NB4 (cell line): ENCODE data around the gene ATP6V1C2.

Experiments used
- DNase-seq: peaks from one replicate; pipeline ENCODE4 v3.0.0; 2010; ENCODE audit warnings: low read depth
- H3K4me3 ChIP-seq: one replicate; pipeline ENCODE4 v1.5.1; 2011; ENCODE audit warnings: mild to moderate bottlenecking, low read depth, low read length, moderate library complexity
- MYC ChIP-seq: IDR thresholded peaks from 2 replicates; pipeline ENCODE4 v1.6.1; 2011; ENCODE audit warnings: low read depth, low read length
- POLR2A ChIP-seq: IDR thresholded peaks from 2 replicates; pipeline ENCODE4 v1.6.1; 2011; ENCODE audit warnings: mild to moderate bottlenecking; ENCODE audit not compliant: insufficient read length; ENCODE audit errors: extremely low read depth
- TF ChIP-seq, protein P1 (sequence below): IDR thresholded peaks from one replicate; pipeline ENCODE4 v1.5.1; 2012; ENCODE audit warnings: low read depth, low read length
- TF ChIP-seq, protein P2 (sequence below): IDR thresholded peaks from 2 replicates; pipeline ENCODE4 v1.6.1; 2011; ENCODE audit warnings: low read depth, low read length

Gene ATP6V1C2

DNA sequence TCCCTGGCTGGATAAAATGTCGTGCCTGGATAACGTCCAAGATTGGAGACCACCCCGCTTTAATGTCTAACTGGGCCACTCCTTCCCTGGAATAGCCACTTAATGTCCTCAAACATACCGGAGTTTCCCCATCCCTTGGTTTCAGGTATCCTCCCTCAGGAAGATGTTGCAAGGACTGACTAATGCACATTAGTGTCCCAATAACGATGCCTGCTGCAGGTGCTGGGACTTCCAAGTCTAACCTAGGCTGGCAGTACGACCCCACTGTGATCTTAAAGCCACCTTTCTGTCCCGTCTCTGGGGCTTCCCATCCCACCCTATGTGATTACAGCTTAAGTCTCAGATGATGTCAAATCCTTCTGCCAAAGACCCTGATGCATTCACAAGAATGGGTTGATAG lies 1.1 kb upstream of the ATP6V1C2 start:
- no peak overlapping the region for H3K4me3 ChIP-seq
- no peak for DNase-seq
- TF ChIP-seq POLR2A (no peak), MYC (no peak)
- TF ChIP-seq, protein P1, sequence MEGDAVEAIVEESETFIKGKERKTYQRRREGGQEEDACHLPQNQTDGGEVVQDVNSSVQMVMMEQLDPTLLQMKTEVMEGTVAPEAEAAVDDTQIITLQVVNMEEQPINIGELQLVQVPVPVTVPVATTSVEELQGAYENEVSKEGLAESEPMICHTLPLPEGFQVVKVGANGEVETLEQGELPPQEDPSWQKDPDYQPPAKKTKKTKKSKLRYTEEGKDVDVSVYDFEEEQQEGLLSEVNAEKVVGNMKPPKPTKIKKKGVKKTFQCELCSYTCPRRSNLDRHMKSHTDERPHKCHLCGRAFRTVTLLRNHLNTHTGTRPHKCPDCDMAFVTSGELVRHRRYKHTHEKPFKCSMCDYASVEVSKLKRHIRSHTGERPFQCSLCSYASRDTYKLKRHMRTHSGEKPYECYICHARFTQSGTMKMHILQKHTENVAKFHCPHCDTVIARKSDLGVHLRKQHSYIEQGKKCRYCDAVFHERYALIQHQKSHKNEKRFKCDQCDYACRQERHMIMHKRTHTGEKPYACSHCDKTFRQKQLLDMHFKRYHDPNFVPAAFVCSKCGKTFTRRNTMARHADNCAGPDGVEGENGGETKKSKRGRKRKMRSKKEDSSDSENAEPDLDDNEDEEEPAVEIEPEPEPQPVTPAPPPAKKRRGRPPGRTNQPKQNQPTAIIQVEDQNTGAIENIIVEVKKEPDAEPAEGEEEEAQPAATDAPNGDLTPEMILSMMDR, result no peak
- TF ChIP-seq, protein P2, sequence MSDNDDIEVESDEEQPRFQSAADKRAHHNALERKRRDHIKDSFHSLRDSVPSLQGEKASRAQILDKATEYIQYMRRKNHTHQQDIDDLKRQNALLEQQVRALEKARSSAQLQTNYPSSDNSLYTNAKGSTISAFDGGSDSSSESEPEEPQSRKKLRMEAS, result no peak

DNA sequence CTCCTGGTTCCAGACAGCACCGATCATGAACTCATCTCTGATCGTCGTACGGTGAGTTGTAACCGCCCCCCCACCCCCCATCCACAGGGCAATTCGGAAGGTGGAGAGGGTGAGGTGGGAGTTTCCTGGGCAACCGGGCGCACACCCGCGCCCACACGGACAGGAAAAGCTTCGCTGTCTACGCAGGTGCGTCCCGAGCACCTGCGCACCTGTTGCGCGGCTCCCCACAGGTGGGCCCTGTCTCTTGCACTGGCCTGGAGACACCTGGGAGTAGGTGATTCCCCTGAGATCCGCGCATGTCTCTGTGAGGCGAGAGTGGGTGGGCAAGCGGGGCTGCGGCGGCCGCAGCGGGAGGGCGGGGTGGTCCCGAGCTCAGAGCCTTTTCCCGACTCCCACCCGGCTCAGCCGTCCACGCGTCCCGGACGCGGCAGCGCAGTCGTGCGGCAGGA lies 459 bp upstream of the ATP6V1C2 start:
- no peak for DNase-seq
- TF ChIP-seq, protein P2, result no peak
- TF ChIP-seq, protein P1, result no peak
- TF ChIP-seq MYC (no peak), POLR2A (no peak)

DNA sequence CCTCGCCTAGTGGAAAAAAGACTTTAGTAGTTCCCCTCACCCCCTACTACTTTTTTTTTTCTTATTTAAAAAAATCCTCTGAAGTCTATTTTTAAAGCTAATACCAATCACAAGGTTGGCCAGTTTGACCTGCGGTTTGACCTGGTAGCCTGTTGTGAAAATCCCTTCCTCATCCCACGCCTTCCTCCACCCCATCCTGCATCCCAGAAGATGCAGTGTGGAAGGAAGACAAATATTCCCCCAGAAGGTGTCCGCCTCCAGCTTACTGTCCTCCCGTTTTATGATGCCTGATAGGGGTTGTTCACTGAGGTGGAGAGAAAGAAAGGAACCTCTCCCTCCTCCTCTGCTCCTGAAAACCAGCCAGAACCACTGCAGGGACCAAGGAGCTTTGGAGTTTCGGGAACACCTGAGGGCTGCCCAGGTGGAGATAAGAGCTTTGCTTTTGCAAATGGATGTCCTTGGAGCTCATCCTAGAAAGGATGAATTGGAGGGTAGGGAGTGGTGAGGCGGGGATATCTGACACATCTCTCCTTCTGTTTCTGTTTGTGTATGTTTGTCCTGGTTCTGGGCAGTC lies 909 bp downstream of the ATP6V1C2 start:
- no peak overlapping the region for H3K4me3 ChIP-seq
- DNase-seq, result no peak
- TF ChIP-seq POLR2A (no peak), MYC (no peak)
- TF ChIP-seq, protein P2, result no peak
- TF ChIP-seq, protein P1, result no peak

More for the DNA sequence above, 459 bp upstream of the ATP6V1C2 start:
- H3K4me3 ChIP-seq, result no peak overlapping the region

DNA sequence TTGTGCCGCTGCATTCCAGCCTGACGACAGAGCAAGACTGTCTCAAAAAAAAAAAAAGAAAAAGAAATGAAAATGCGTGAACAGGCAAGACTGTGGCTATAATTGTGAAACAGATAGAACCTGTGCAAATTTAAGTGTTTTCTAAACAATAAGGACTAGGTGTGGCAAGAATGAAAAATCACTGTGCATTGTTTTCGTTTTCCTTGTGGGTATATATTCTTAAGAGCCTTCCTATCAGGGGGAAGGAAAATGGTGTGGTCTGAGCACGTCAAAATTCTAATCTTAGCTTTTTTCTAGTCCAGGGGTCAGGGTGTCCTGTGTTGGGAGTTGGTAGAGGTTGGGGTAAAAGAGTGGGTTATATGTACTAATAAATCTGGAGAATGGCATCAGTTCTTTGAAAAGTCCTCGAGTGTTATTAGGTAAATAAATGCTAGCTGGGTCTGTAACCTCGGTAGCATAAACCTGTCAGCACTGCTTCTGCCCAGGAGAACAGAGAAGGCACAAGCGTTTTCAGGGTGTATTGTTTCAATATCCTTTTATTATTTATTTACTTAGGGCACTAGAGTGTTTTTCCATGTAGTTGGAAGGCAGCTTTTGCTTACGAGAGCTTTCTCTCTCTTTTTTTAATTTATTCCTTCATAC lies 11.6 kb downstream of the ATP6V1C2 start:
- no peak for DNase-seq
- no peak overlapping the region for H3K4me3 ChIP-seq
- TF ChIP-seq, protein P2, result no peak
- TF ChIP-seq POLR2A (no peak), MYC (no peak)
- TF ChIP-seq, protein P1, result no peak

DNA sequence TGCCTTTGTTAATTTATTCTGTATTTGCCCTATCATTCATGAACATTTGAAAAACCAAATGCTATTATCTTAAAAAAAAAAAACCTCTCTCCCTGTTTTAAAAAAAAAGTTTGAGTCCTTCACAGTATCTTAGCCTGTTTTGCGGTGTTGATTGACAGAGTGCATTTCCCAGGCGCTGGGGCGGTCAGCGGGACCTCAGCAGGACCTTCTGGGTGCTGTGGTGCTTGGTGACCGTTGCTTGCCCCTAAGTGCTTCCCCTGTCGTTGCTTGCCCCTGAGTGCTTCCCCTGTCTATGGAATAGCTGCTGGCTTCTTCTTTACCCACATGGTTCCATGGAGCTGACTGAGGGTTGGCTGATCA lies 12.1 kb downstream of the ATP6V1C2 start:
- no peak for DNase-seq
- TF ChIP-seq MYC (no peak), POLR2A (no peak)
- TF ChIP-seq, protein P1, result no peak
- TF ChIP-seq, protein P2, result no peak
- no peak overlapping the region for H3K4me3 ChIP-seq
